ENCODE data around the gene ASPA. TPM values are rescaled to one million over a fixed set of nuclear protein-coding genes. Genes with fewer than 3 reads are reported as not detected.

The ASPA gene
- total and polyA plus RNA-seq, 8 donors = 0.53 to 7.3 (median 3.1) TPM; not detected in 1

DNA sequence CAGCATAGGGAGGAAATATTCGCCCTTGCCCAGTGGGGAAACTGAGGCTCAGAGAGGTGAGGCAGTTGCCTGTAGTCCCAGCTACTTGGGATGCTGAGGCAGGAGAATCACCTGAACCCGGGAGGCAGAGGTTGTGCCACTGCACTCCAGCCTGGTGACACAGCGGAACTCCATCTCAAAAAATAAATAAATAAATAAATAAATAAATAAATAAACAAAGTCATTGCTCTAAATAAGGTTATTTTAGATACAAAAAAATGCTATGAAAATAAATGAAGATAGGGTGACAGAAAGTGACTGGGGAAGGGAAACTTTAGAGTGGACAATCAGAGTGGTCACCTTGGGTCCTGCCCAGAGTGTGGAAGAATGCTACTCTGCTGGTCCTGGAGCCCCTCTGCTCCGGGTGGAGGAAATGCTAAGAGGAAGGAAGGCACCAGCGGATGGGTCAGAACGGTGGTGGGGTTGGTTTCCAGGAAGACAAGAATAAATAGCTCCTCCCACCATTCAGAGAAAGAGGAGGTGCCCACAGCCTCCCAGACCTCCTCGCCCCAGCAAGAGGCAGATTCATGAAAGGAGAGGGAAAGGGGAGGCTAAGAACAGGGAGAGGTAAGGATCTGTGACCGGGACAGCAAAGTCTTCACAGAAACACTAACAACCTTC lies 64.2 kb downstream of the ASPA start:
- Histone ChIP-seq H3K36me3 (no peaks in the 10 kb centered on the region), H3K9me3 (no peaks in the 10 kb centered on the region), H3K27ac (no peak overlapping the region), H3K4me3 (no peak overlapping the region), H3K4me1 (peaks cover 0 to 10% (median 6%) of the 10 kb centered on the region in 4 donors), H3K27me3 (peaks cover 0 to 11% (median 0%) of the 10 kb centered on the region in 3 donors)
- intact Hi-C loops (cut with DNase I; ENCODE audit: low total_unique reads) = no loop called here
- WGBS, 5 donors = 73 to 83% (median 77%) methylated on average over 8 of the region's 8 CpGs
- TF ChIP-seq POLR2AphosphoS5 (IDR thresholded peaks at IDR 0.05) (no peak), POLR2A (IDR thresholded peaks at IDR 0.05) (no peak), EP300 (IDR thresholded peaks at IDR 0.05) (no peak)
- TF ChIP-seq, protein P1, sequence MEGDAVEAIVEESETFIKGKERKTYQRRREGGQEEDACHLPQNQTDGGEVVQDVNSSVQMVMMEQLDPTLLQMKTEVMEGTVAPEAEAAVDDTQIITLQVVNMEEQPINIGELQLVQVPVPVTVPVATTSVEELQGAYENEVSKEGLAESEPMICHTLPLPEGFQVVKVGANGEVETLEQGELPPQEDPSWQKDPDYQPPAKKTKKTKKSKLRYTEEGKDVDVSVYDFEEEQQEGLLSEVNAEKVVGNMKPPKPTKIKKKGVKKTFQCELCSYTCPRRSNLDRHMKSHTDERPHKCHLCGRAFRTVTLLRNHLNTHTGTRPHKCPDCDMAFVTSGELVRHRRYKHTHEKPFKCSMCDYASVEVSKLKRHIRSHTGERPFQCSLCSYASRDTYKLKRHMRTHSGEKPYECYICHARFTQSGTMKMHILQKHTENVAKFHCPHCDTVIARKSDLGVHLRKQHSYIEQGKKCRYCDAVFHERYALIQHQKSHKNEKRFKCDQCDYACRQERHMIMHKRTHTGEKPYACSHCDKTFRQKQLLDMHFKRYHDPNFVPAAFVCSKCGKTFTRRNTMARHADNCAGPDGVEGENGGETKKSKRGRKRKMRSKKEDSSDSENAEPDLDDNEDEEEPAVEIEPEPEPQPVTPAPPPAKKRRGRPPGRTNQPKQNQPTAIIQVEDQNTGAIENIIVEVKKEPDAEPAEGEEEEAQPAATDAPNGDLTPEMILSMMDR (IDR thresholded peaks at IDR 0.05) = no peak
- no peak for DNase-seq

DNA sequence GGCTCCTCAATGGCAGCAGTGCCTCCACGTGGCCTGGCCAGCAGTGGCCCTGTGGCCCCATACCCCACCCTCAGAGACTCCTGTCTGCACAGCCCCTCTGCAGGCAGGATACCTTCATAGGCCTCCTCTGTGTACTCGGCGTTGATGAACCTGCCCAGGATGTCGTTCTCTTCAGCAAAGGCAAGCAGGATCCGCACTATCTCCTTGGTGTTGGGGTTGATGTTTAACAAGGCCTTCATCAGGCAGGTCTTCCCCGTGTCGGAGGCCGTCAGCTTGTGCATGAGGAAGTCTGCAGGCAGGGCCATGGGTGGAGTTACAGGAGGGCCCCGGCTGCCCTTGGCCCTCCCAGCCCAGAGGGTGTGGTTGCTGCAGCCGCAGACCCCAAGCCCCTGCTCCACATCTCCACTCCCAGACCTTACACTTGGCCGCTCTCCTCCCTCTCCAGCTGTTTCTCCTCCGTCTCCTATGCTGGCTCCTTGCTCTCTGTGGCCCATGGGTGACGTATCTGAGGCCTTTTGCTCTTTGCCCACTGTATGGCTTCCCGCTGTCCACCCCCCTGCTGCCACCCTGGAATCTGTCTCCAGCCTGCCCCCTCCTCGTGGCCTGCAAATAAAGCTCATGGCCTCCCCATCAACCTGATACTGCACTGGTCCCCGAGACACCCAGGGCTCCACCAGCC lies 66.8 kb downstream of the ASPA start:
- DNase-seq = peak in 1 of 2 donors; percentile 30
- no peak overlapping the region for H3K4me3 ChIP-seq
- H3K9me3 ChIP-seq = no peaks in the 10 kb centered on the region
- no peaks in the 10 kb centered on the region for H3K4me1 ChIP-seq
- no peak overlapping the region for H3K27ac ChIP-seq
- no peaks in the 10 kb centered on the region for H3K36me3 ChIP-seq
- no peaks in the 10 kb centered on the region for H3K27me3 ChIP-seq
- no peak for TF ChIP-seq POLR2A (IDR thresholded peaks at IDR 0.05)
- TF ChIP-seq, protein P1 (IDR thresholded peaks at IDR 0.05) = no peak
- TF ChIP-seq POLR2AphosphoS5 (IDR thresholded peaks at IDR 0.05) = no peak
- no peak for TF ChIP-seq EP300 (IDR thresholded peaks at IDR 0.05)
- intact Hi-C loops (cut with DNase I; ENCODE audit: low total_unique reads) = no loop called here
- WGBS, 5 donors = 66 to 77% (median 69%) methylated on average over 12 to 16 of the region's 16 CpGs

- H3K4me3 ChIP-seq = no peak overlapping the region
- 58 to 87% (median 82%) methylated on average over 10 of the region's 10 CpGs for WGBS, 5 donors
- H3K36me3 ChIP-seq = no peaks in the 10 kb centered on the region
- intact Hi-C loops (cut with DNase I; ENCODE audit: low total_unique reads) = no loop called here
- peak in 1 of 2 donors; percentile 27 for DNase-seq
- TF ChIP-seq POLR2AphosphoS5 (IDR thresholded peaks at IDR 0.05) (no peak), EP300 (IDR thresholded peaks at IDR 0.05) (no peak), POLR2A (IDR thresholded peaks at IDR 0.05) (no peak)
- TF ChIP-seq, protein P1 (IDR thresholded peaks at IDR 0.05) = no peak
- no peaks in the 10 kb centered on the region for H3K9me3 ChIP-seq
- H3K4me1 ChIP-seq = no peaks in the 10 kb centered on the region
- H3K27ac ChIP-seq = no peak overlapping the region
- no peaks in the 10 kb centered on the region for H3K27me3 ChIP-seq
Observed at GRCh38 chr17:3543453-3543852, 67.7 kb downstream of the ASPA start.

DNA sequence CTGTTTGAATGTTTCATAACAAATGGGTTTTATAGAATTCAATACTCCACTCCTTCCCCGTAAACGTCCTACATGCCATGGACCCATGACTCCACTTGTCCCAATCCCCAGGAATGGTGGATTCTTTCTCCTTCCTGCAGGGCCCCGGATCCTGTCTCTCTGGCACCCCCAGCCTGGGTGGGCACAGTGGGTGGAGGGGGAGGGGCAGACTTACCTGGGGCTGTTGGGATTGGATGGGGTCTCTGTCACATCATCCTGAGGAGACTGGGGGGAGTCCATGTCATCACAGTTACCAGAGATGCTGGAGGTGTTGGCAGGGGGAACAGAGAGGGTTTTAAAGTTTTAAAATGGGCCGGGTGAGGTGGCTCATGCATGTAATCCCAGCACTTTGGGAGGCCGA lies 68.6 kb downstream of the ASPA start:
- H3K36me3 ChIP-seq = no peaks in the 10 kb centered on the region
- DNase-seq = no peak
- no peak overlapping the region for H3K4me3 ChIP-seq
- TF ChIP-seq POLR2A (IDR thresholded peaks at IDR 0.05) = no peak
- TF ChIP-seq, protein P1 (IDR thresholded peaks at IDR 0.05) = no peak
- TF ChIP-seq EP300 (IDR thresholded peaks at IDR 0.05) = no peak
- no peak for TF ChIP-seq POLR2AphosphoS5 (IDR thresholded peaks at IDR 0.05)
- no peaks in the 10 kb centered on the region for H3K4me1 ChIP-seq
- no peak overlapping the region for H3K27ac ChIP-seq
- intact Hi-C loops (cut with DNase I; ENCODE audit: low total_unique reads) = no loop called here
- no peaks in the 10 kb centered on the region for H3K9me3 ChIP-seq
- 83 to 92% (median 88%) methylated on average over 5 of the region's 5 CpGs for WGBS, 5 donors
- H3K27me3 ChIP-seq = no peaks in the 10 kb centered on the region
